GM11168 (cell line): ENCODE data around the gene CENPP.
"Not testable (repeated sequence)": the region's sequence is repeated elsewhere in the genome, so short reads cannot be mapped to it uniquely, and the experiment has no call there.

ENCODE experiments used
- in situ Hi-C: fragments of 300-500 bp; cut with MboI; formaldehyde crosslinking; loops from one replicate; pipeline ENCODE4 v1.12.0; 2022; ENCODE audit warnings: low sequenced_read_pairs; ENCODE audit not compliant: unreplicated experiment

The CENPP gene

GRCh38 chr9:92563116-92564100, 237.7 kb downstream of the CENPP start:
- in situ Hi-C loops: no loop called here

- in situ Hi-C loops: no loop called here
Measured at GRCh38 chr9:92564504-92564903, 238.8 kb downstream of the CENPP start.

GRCh38 chr9:92564982-92565381, 239.2 kb downstream of the CENPP start:
- in situ Hi-C loops: no loop called here

GRCh38 chr9:92571871-92572270, 246.1 kb downstream of the CENPP start:
- in situ Hi-C loops: not testable (repeated sequence)

- in situ Hi-C loops: not testable (repeated sequence)
Measured at GRCh38 chr9:92573612-92574011, 247.9 kb downstream of the CENPP start.

- in situ Hi-C loops: no loop called here
Measured at GRCh38 chr9:92576175-92576574, 250.4 kb downstream of the CENPP start.

GRCh38 chr9:92589923-92590322, 264.2 kb downstream of the CENPP start:
- in situ Hi-C loops: no loop called here

GRCh38 chr9:92590377-92590776, 264.6 kb downstream of the CENPP start:
- in situ Hi-C loops: no loop called here

- in situ Hi-C loops: no loop called here
Measured at GRCh38 chr9:92592537-92592936, 266.8 kb downstream of the CENPP start.

- in situ Hi-C loops: no loop called here
Measured at GRCh38 chr9:92592946-92593861, 267.5 kb downstream of the CENPP start.

- in situ Hi-C loops: not testable (repeated sequence)
Measured at GRCh38 chr9:92595075-92595474, 269.3 kb downstream of the CENPP start.

GRCh38 chr9:92595930-92596329, 270.2 kb downstream of the CENPP start:
- in situ Hi-C loops: no loop called here

- in situ Hi-C loops: no loop called here
Measured at GRCh38 chr9:92598382-92598781, 272.6 kb downstream of the CENPP start.

GRCh38 chr9:92599938-92600461, 274.2 kb downstream of the CENPP start:
- in situ Hi-C loops: no loop called here

- in situ Hi-C loops: no loop called here
Measured at GRCh38 chr9:92600462-92601261, 274.9 kb downstream of the CENPP start.

GRCh38 chr9:92601451-92601850, 275.7 kb downstream of the CENPP start:
- in situ Hi-C loops: no loop called here

- in situ Hi-C loops: no loop called here
Measured at GRCh38 chr9:92602413-92602812, 276.7 kb downstream of the CENPP start.

GRCh38 chr9:92603100-92603499, 277.3 kb downstream of the CENPP start:
- in situ Hi-C loops: no loop called here

- in situ Hi-C loops: no loop called here
Measured at GRCh38 chr9:92603990-92604389, 278.2 kb downstream of the CENPP start.

GRCh38 chr9:92605224-92605623, 279.5 kb downstream of the CENPP start:
- in situ Hi-C loops: no loop called here
